ENCODE results near the gene KCNG2. TPM values are rescaled to one million over a fixed set of nuclear protein-coding genes. Genes with fewer than 3 reads are reported as not detected.

The KCNG2 gene
- total and polyA plus RNA-seq, 2 of the 8 experiments (the other 6 are each of a cell fraction or from before 2014, with no cell fraction given): 0.19 to 0.74 TPM

GRCh38 chr18:79916546-79917168, 118.9 kb downstream of the KCNG2 start:
- Histone ChIP-seq H3K9ac (replicated peaks in 1 of 4; ENCODE audit: extremely low read depth in 1 of 4, low read depth in 3 of 4, low read length in 3 of 4) (no peak overlapping the region), H2BK20ac (ENCODE audit: low read length) (no peak overlapping the region), H3K23ac (ENCODE audit: insufficient read length) (no peak overlapping the region), H3K79me1 (ENCODE audit: low read depth, low read length) (0 out of 2 replicates have a peak, but pooled peaks cover 2% of the 10 kb centered on the region), H3K4me1 (replicated peaks in 1 of 4; ENCODE audit: control insufficient read depth in 3 of 4, insufficient read depth in 4 of 4, low read length in 3 of 4) (peaks cover 0 to 8% (median 3%) of the 10 kb centered on the region in 4 experiments; a peak in 5 of 7 replicates), H3K4me3 (ENCODE audit: extremely low read depth in 1 of 4, insufficient read depth in 2 of 4, low read depth in 3 of 4, low read length in 4 of 4) (no peak overlapping the region), H4K20me1 (replicated peaks in 1 of 2; ENCODE audit: control insufficient read depth in 1 of 2, insufficient read depth in 2 of 2, low read length in 2 of 2) (peaks cover 0 to 2% of the 10 kb centered on the region in 2 experiments), H3K23me2 (ENCODE audit: low read depth, low read length) (peaks cover 6% of the 10 kb centered on the region; the same call in 1 of the 2 replicates), H2BK5ac (ENCODE audit: low read depth, low read length) (no peak overlapping the region), H3K56ac (replicated peaks; ENCODE audit: insufficient read length, low read depth, low read length) (no peak overlapping the region), H3K14ac (ENCODE audit: insufficient read length) (no peak overlapping the region), H3K79me2 (ENCODE audit: control insufficient read depth in 1 of 2, insufficient read depth in 2 of 2, low read length in 2 of 2) (no peaks in the 10 kb centered on the region), H3K27me3 (replicated peaks in 1 of 4; ENCODE audit: control insufficient read depth in 3 of 4, extremely low read depth in 1 of 4, insufficient read depth in 3 of 4, low read length in 3 of 4) (no peaks in the 10 kb centered on the region), H2AK5ac (ENCODE audit: low read depth, low read length) (no peak overlapping the region), H2BK12ac (ENCODE audit: low read depth, low read length) (no peak overlapping the region), H3K27ac (ENCODE audit: low read depth, low read length) (no peak overlapping the region), H3K36me3 (ENCODE audit: control insufficient read depth in 2 of 4, insufficient read depth in 4 of 4, low read length in 3 of 4) (no peaks in the 10 kb centered on the region), H3K4me2 (ENCODE audit: insufficient read depth in 1 of 2, low read depth in 2 of 2, low read length in 2 of 2) (no peak overlapping the region), H3K18ac (ENCODE audit: extremely low read depth, low read length) (no peak overlapping the region), H2AFZ (ENCODE audit: low read length) (no peak overlapping the region), H3K4ac (replicated peaks; ENCODE audit: insufficient read length, low read depth, low read length) (no peak overlapping the region), H4K91ac (replicated peaks; ENCODE audit: insufficient read length, low read length) (no peak overlapping the region), H2BK120ac (replicated peaks; ENCODE audit: low read depth, low read length) (no peak overlapping the region), H4K8ac (ENCODE audit: extremely low read depth, insufficient read depth, low read length) (no peak overlapping the region; the same call in 1 of the 2 replicates), H3K9me3 (ENCODE audit: insufficient read depth in 2 of 2, low read depth in 1 of 2, low read length in 1 of 2) (no peaks in the 10 kb centered on the region), H2BK15ac (ENCODE audit: low read length) (no peak overlapping the region), H4K5ac (ENCODE audit: insufficient read length, low read depth, low read length) (no peak overlapping the region)
- WGBS, 2 experiments (ENCODE audit: extremely low coverage in 1 of 2, insufficient coverage in 1 of 2, insufficient read length in 1 of 2, insufficient replicate concordance in 2 of 2, low coverage in 1 of 2, low lambda C conversion rate in 2 of 2, missing lambda C conversion rate in 1 of 2): 92% methylated on average over 24 of the region's 24 CpGs; no CpG with 5 or more reads in 1 of the 2 experiments
- CTCF ChIA-PET (ENCODE audit: partially characterized antibody): interaction anchor here (0.8 kb wide), 1 partner anchor 209 kb away, joined by 3 read pairs; no protein-coding TSS in a partner anchor
- FAIRE-seq: no peak
- POLR2A ChIA-PET (ENCODE audit: partially characterized antibody): no interaction called here
- DNase-seq (ENCODE audit: low read depth in 1 of 2, low spot score in 2 of 2): peak in 1 of 2 experiments; percentile 38
- no peak for TF ChIP-seq SAP30 (IDR thresholded peaks at IDR 0.05; ENCODE audit: insufficient read depth, insufficient replicate concordance, low read length)
- TF ChIP-seq CTBP2 (IDR thresholded peaks at IDR 0.05; ENCODE audit: borderline replicate concordance, insufficient read depth, insufficient read length, low read length): no peak
- TF ChIP-seq TAF7 (optimal IDR thresholded peaks at IDR 0.05; ENCODE audit: borderline replicate concordance, low read depth, low read length): no peak
- TF ChIP-seq HDAC6 (IDR thresholded peaks at IDR 0.05; ENCODE audit: low read depth, low read length): no peak
- no peak for TF ChIP-seq POLR2AphosphoS5 (IDR thresholded peaks at IDR 0.05; ENCODE audit: low read depth, low read length)
- TF ChIP-seq NRF1 (IDR thresholded peaks at IDR 0.05; ENCODE audit: low read depth, low read length): no peak
- no peak for TF ChIP-seq CEBPB (IDR thresholded peaks at IDR 0.05; ENCODE audit: low read depth, low read length)
- TF ChIP-seq RBBP5 (IDR thresholded peaks at IDR 0.05; ENCODE audit: borderline replicate concordance, low read depth, low read length): no peak
- no peak for TF ChIP-seq NANOG (IDR thresholded peaks at IDR 0.05; ENCODE audit: insufficient read depth, low read depth, low read length, poor library complexity, severe bottlenecking)
- TF ChIP-seq E2F6 (IDR thresholded peaks at IDR 0.05): no peak
- TF ChIP-seq EP300 (IDR thresholded peaks at IDR 0.05; ENCODE audit: borderline replicate concordance in 1 of 2, low read depth in 2 of 2, low read length in 2 of 2): no peak

Measured in H1 (cell line).